Measurements from ENCODE around the gene HERC4. TPM values are rescaled to one million over a fixed set of nuclear protein-coding genes. Genes with fewer than 3 reads are reported as not detected.

HERC4 gene
- total RNA-seq, 1 experiment from 2014 or later = 36.5 TPM

DNA sequence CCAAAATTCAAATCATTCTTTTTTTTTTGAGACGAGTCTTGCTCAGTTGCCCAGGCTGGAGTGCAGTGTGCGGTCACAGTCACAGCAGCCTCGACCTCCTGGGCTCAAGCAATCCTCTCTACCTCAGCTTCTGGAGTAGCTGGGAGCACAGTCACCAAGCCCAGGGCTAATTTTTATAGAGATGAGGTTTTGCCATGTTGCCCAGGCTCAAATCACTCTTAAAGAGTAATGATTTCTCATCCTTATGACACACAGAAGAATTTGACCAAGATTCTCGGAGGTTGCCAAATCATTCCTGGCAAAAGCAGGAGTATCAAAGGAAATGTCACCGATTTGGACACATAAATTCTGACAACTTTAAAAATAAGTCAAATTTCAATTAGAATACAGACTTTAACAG is 151.5 kb downstream of the HERC4 start:
- no TSS peak for BruUV-seq (replicated peaks)
- Histone ChIP-seq H3K9me2 (ENCODE audit: insufficient read depth) (no peaks in the 10 kb centered on the region), H3K4me1 (ENCODE audit: control insufficient read depth in 1 of 2, insufficient read depth in 2 of 2, low read length in 2 of 2) (no peaks in the 10 kb centered on the region), H3K9ac (ENCODE audit: low read length) (no peak overlapping the region), H3K79me2 (ENCODE audit: insufficient read depth, low read length) (no peaks in the 10 kb centered on the region), H3K9me3 (ENCODE audit: control insufficient read depth in 1 of 2, insufficient read depth in 1 of 2, low read depth in 1 of 2, low read length in 2 of 2) (no peaks in the 10 kb centered on the region), H3K4me2 (ENCODE audit: low read length) (no peak overlapping the region), H4K20me1 (ENCODE audit: insufficient read depth) (no peaks in the 10 kb centered on the region), H3K27me3 (ENCODE audit: insufficient read depth, low read length) (no peaks in the 10 kb centered on the region), H2AFZ (ENCODE audit: low read depth, low read length, poor library complexity, severe bottlenecking) (no peak overlapping the region), H3K27ac (ENCODE audit: low read depth, low read length) (no peak overlapping the region), H3K36me3 (ENCODE audit: control insufficient read depth in 1 of 2, insufficient read depth in 2 of 2, low read length in 2 of 2) (peaks cover 7% of the 10 kb centered on the region in 2 experiments; a peak in 1 of 4 replicates), H3K4me3 (replicated peaks in 1 of 2; ENCODE audit: low read depth in 1 of 2, low read length in 2 of 2) (no peak overlapping the region)
- RAD21 ChIA-PET (ENCODE audit: low non-redundant PET in 1 of 2, low total read pairs in 2 of 2, uncharacterized antibody in 2 of 2, unreplicated experiment in 2 of 2) = no interaction called here
- POLR2A ChIA-PET = no interaction called here
- DNase-seq (ENCODE audit: low read depth, low spot score) (no peak), ATAC-seq (no peak)
- intact Hi-C loops (cut with micrococcal nuclease) = no loop called here
- TF ChIP-seq, protein P1, sequence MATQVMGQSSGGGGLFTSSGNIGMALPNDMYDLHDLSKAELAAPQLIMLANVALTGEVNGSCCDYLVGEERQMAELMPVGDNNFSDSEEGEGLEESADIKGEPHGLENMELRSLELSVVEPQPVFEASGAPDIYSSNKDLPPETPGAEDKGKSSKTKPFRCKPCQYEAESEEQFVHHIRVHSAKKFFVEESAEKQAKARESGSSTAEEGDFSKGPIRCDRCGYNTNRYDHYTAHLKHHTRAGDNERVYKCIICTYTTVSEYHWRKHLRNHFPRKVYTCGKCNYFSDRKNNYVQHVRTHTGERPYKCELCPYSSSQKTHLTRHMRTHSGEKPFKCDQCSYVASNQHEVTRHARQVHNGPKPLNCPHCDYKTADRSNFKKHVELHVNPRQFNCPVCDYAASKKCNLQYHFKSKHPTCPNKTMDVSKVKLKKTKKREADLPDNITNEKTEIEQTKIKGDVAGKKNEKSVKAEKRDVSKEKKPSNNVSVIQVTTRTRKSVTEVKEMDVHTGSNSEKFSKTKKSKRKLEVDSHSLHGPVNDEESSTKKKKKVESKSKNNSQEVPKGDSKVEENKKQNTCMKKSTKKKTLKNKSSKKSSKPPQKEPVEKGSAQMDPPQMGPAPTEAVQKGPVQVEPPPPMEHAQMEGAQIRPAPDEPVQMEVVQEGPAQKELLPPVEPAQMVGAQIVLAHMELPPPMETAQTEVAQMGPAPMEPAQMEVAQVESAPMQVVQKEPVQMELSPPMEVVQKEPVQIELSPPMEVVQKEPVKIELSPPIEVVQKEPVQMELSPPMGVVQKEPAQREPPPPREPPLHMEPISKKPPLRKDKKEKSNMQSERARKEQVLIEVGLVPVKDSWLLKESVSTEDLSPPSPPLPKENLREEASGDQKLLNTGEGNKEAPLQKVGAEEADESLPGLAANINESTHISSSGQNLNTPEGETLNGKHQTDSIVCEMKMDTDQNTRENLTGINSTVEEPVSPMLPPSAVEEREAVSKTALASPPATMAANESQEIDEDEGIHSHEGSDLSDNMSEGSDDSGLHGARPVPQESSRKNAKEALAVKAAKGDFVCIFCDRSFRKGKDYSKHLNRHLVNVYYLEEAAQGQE (IDR thresholded peaks at IDR 0.05; ENCODE audit: low read depth) = no peak
- TF ChIP-seq SRF (IDR thresholded peaks at IDR 0.05; ENCODE audit: low read depth) = no peak
- no peak for TF ChIP-seq EGR1 (IDR thresholded peaks at IDR 0.05; ENCODE audit: low read depth)
- no peak for TF ChIP-seq YY1 (IDR thresholded peaks at IDR 0.05; ENCODE audit: extremely low read depth, insufficient replicate concordance, low read depth, low read length)
- no peak for TF ChIP-seq CEBPB (IDR thresholded peaks at IDR 0.05; ENCODE audit: low read depth)
- TF ChIP-seq, protein P2, sequence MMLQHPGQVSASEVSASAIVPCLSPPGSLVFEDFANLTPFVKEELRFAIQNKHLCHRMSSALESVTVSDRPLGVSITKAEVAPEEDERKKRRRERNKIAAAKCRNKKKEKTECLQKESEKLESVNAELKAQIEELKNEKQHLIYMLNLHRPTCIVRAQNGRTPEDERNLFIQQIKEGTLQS (IDR thresholded peaks at IDR 0.05) = no peak
- no peak for TF ChIP-seq SP1 (IDR thresholded peaks at IDR 0.05; ENCODE audit: low read depth)
- TF ChIP-seq ZNF274 (IDR thresholded peaks at IDR 0.05; ENCODE audit: low read depth, low read length) = no peak
- TF ChIP-seq POLR2A (IDR thresholded peaks at IDR 0.05; ENCODE audit: borderline replicate concordance, extremely low read depth, insufficient read depth, insufficient read length) = no peak
- no peak for TF ChIP-seq EZH2 (IDR thresholded peaks at IDR 0.05)
- no peak for TF ChIP-seq ZFX (IDR thresholded peaks at IDR 0.05)
- CTCF ChIA-PET = no interaction called here
